ENCODE data around the gene IBTK.
"Not testable (repeated sequence)": the region's sequence is repeated elsewhere in the genome, so short reads cannot be mapped to it uniquely, and the experiment has no call there.

Gene IBTK

GRCh38 chr6:82245376-82245775, 2.2 kb downstream of the IBTK start:
- DNase-seq = no peak

GRCh38 chr6:82243884-82244283, 3.7 kb downstream of the IBTK start:
- DNase-seq = no peak

GRCh38 chr6:82240186-82240585, 7.4 kb downstream of the IBTK start:
- peak; percentile 67 for DNase-seq

- no peak for DNase-seq
Measured at GRCh38 chr6:82239597-82239996, 7.9 kb downstream of the IBTK start.

DNA sequence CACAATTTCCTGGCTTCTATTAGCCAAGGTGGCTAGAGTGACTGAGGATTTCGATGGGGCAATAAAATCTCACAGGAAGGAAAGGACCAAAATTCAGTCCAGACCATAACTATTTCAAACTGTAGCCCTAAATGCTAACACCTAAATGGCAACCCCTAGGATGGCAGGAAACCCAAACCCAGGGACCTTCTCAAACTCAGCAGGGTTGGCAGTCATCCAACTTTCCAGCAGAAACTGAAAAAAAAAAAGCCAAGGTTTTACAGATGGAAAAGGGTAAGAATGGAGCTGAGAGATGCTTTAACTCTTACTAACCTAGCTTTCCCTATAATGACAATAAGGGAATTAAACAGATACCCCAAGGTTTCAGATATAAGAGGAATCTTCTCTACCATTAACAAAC, 10.5 kb downstream of the IBTK start:
- peak; percentile 30 for DNase-seq

DNA sequence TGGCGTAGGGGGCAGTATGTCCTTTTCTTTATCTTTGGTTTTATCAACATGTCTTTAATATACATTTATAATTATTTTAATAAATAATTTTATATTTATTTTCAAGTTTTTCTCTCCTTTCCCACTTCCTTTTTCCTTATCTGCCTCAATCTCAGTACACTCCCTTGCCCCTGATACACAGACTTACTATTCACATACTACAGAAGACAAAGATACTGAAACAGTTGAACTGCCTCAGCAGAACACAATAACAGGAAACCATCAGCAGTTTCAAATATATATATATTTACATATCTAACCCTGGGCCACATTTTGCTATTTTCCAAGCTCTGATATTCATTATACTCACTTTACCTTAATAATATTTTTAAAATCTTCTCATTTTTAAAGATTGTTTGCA, 19.8 kb downstream of the IBTK start:
- DNase-seq = no peak

DNA sequence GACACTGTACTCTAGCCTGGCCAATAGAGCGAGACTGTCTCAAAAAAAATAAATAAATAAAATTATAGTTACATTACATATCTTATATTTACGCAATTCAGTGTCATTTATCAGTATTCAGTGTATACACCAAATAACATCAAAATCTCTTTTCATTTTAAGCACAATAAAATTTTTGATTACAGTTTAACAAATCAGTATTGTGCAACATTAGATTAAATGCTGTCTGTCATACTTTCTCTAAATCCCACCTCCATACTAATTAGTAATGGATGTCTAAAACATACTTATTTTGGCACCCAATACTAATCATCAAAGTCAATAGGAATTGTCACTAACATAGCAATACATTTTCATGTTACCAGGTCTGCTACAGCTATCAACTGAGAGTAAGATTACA, 27.4 kb downstream of the IBTK start:
- no peak for DNase-seq

DNA sequence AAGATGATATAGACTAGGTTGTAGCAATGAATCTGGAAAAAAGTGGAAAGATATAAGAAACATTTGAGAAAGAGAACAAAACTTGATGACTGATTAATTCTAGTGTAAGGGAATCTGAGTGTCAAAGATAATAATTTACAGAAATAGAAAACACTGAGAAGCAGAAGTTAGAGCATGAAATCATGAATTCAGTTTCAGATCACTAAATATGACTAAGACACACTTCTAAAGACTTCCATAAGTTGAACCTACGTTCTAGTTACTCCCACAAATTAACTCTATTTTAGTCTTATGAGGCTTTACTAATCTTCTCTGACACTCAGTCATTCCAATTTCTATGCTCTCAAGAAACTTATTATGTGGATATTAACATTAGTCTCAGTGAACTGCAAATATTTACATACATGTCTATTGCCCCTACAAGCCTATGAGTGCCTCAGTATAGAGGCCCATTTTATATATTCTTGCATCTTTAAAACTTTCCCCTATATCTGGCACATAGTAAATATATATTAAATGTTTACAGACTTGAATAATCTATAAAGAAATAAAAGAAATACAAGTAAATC, 30.4 kb downstream of the IBTK start:
- no peak for DNase-seq

GRCh38 chr6:82216549-82216948, 31.0 kb downstream of the IBTK start:
- DNase-seq = no peak

DNA sequence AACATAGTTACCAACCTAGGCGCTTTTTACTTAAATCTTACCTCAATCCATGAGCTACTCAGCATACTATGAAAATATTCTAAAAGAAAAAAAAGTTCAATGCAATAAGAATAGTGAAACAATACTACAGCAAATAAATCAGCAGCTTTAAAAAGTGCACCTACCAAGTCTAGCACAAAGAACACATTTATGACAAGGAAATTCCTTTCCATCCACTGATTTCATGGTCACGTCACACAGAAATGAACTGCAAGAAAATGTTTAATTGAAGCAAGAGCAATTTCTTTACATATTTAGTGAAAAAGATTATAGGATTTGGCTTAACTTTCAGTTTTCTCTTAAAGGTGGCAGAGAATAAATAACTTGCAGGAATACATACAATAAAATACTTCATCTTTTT, 36.2 kb downstream of the IBTK start:
- DNase-seq = no peak

- DNase-seq = no peak
Measured at GRCh38 chr6:82208913-82209312, 38.6 kb downstream of the IBTK start.

DNA sequence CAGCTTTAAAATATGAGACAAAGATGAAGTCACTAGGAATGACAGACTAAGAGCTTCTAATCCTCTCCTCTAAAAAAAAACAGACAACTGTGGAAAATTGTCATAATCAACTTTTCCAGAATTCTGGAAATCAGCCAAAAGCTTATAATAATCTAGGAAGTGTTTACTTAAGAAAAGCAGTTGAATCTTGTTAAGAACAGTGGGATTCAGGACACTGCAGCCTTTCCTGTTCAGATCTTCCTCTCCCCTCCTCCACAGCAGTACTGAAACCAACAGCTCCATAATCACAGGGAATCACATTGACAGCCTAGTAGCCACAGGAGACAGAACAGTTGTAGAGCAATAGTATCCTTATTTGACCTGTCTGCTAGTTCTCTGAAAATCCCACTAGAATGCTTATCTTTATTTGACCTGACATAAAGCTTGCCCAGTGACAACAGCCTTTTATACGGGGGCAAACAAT, 41.6 kb downstream of the IBTK start:
- no peak for DNase-seq

- no peak for DNase-seq
Measured at GRCh38 chr6:82204020-82204419, 43.5 kb downstream of the IBTK start.

GRCh38 chr6:82197784-82198183, 49.8 kb downstream of the IBTK start:
- DNase-seq = no peak

- not testable (repeated sequence) for DNase-seq
Measured at GRCh38 chr6:82197245-82197644, 50.3 kb downstream of the IBTK start.

- no peak for DNase-seq
Measured at GRCh38 chr6:82196161-82196560, 51.4 kb downstream of the IBTK start.

GRCh38 chr6:82195619-82196018, 51.9 kb downstream of the IBTK start:
- no peak for DNase-seq

DNA sequence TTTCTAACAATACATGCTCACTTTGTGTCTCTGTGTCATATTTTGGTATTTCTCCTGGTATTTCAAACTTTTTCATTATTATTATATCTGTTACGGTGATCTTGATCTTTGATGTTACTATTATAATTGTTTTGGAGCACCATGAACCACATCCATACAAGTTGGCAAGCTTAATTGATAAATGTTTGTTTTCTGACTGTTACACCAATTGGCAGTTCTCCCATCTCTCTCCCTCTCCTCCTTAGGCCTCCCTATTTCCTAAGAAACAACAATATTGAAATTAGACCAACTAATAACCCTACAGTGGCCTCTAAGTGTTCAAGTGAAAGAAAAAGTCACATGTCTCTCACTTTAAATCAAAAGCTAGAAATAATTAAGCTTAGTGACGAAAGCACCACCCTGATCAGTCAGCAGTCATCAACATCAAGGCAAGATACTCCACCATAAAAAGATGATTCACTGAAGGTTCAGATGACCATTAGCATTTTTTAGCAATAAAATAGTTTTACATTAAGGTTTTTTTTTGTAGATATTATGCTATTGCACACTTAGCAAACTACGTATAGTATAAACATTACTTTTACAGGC, 61.5 kb downstream of the IBTK start:
- no peak for DNase-seq

DNA sequence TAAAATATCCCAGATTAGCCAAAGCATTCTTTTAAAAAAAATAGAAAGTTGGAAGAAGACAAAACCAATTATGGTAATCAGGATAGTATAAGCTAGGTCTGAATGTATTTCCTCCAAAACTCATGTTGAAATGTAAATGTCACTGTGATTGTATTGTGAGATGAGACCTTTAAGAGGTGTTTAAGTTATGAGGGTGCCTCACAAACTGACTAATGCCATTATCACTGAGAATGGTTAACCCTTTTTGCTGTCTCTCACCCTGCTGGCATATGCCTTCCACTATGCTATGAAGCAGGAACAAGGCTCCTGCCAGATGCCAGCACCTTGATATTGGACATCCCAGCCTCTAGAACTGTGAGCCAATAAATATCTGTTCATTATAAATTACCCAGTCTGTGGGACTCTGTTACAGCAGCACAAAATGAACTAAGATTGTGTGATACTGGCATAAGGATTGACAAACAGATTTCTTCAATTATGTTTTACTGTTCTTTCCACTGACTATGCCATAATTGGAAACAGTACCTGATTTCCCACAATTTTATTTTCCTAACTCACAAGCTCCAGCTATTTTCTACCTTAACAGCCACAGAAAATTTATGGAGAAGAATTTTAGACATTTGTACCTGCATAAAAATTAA, 63.8 kb downstream of the IBTK start:
- no peak for DNase-seq

DNA sequence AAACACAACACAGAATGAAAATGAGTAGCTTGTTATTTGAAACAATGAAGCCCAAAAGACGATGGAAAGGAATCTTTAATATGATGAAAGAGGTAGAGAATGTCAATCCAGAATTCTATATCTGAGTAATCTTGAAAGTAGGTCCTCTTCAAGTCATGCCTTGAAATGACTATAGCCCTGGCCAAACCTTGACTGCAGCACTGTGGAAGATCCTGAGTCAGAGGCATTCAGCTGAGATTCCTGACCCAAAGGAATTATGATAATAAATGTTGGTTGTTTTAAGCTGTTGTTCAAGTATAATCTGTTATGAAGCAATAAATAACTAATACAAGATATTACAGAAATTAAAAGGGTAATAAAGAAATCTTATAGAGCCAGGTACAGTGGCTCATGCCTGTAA, 64.8 kb downstream of the IBTK start:
- DNase-seq = no peak

GRCh38 chr6:82179415-82179814, 68.1 kb downstream of the IBTK start:
- DNase-seq = no peak

GRCh38 chr6:82178759-82179112, 68.8 kb downstream of the IBTK start:
- no peak for DNase-seq

DNA sequence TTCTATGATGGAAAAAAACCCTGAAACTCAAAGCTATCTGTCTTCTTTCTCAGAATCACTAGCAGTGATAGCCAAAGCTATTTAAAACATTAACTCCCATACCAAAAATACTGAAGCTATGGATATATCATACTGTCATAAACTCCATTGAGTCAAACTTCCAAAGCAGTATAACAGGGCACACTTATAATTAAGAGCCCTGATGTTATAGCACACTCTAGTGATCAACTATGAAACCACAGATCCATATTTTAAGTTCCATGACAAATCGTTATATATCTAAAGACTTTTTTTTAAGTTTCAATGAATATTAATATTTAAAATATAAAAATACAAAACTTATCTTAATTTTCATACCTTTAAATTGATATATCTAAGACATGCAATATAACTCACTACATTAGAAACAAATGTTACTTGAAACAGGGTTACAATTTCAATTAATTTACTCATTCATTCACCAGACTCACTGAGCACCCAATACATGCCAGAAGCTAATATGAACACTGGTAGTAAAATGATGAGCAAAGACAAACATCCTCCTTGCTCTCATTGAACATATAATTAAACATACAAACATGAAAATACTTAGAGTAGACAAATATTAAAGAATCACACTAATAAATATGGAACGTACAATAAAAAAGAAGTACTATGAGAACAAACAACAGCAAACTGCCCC, 69.3 kb downstream of the IBTK start:
- DNase-seq = no peak

DNA sequence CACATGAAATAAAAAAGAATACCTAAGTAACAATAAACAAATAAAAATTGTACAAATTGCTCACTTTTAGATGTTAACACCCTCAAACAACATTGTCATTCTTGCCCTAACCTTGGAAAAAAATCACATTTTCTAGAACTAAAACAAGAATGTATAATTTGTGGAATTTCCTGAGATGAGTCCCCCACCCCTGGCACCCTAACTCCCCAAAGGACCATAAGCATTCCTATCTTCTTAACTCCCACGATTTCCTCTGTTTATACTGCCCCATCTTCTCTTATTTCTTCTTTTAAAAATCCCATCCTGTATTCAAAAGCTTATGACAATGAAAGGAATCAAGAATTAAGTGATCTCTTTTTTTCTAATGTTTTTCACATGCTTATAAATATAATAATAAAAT, 70.9 kb downstream of the IBTK start:
- no peak for DNase-seq

Measured in NCI-H345 (cell line).